A549 (cell line): ENCODE results near the gene SLCO4C1. TPM values are rescaled to one million over a fixed set of nuclear protein-coding genes. Genes with fewer than 3 reads are reported as not detected.

Experiments
- ATAC-seq, 2 experiments: fragments of 200-7000 bp in 1 of 2; fragments of >200 bp in 1 of 2; cut with Nextera tagmentation in 1 of 2; cut with Tn5 transposase in 1 of 2; 3 replicates each; pipeline versions ENCODE4 v1.8.0 to v1.9.1; 2018 to 2020; ENCODE audit warnings: mild to moderate bottlenecking in 1 of 2, moderate library complexity in 1 of 2
- CTCF ChIA-PET: fragments of 300-600 bp; sonication (Branson Sonifier 250); formaldehyde crosslinking; extraction: SDS; loops from one replicate; lab custom pipeline; 2021; ENCODE audit warnings: antibody characterized with exemption, inconsistent platforms; lab: Yijun Ruan, JAX
- POLR2A ChIA-PET: fragments of 350-600 bp; formaldehyde crosslinking; extraction: SDS; loops from one replicate; lab custom pipeline; 2021; ENCODE audit warnings: antibody characterized with exemption, inconsistent platforms; lab: Yijun Ruan, JAX
- DNase-seq, 2 experiments: peaks; one replicate each; pipeline versions ENCODE4 v3.0.0 to v3.0.0-alpha.2; 2011 to 2016; ENCODE audit warnings: low read depth in 1 of 2, low spot score in 1 of 2
- FAIRE-seq: peaks from 2 replicates; lab custom pipeline; 2011; peaks lifted over from hg19 to GRCh38; lab: Jason Lieb, UNC
- H3K27ac ChIP-seq, 2 experiments: fragments of >200 bp; sonication (Bioruptor Twin); formaldehyde crosslinking; 3 replicates each; pipeline ENCODE4 v1.5.1; 2016 to 2017
- H3K4me1 ChIP-seq: fragments of >200 bp; sonication (Bioruptor Twin); formaldehyde crosslinking; 3 replicates; pipeline ENCODE4 v1.6.1; 2016
- H3K4me2 ChIP-seq: fragments of >200 bp; sonication (Bioruptor Twin); formaldehyde crosslinking; 3 replicates; pipeline ENCODE4 v1.6.1; 2016
- H3K4me3 ChIP-seq: fragments of >200 bp; sonication (Bioruptor Twin); formaldehyde crosslinking; 3 replicates; pipeline ENCODE4 v1.5.1; 2016
- H3K9me3 ChIP-seq: fragments of >200 bp; sonication (Bioruptor Twin); formaldehyde crosslinking; 3 replicates; pipeline ENCODE4 v1.6.1; 2016
- BCL3 ChIP-seq: fragments of >200 bp; sonication (Bioruptor Twin); formaldehyde crosslinking; IDR thresholded peaks from 3 replicates; pipeline ENCODE4 v1.6.1; 2016
- BHLHE40 ChIP-seq: IDR thresholded peaks from 2 replicates; pipeline ENCODE4 v1.6.1; 2012; ENCODE audit warnings: low read depth, low read length, inconsistent platforms
- CBX2 ChIP-seq: fragments of 200-600 bp; sonication (generic); IDR thresholded peaks from 2 replicates; pipeline ENCODE4 v1.6.1; 2016; ENCODE audit warnings: low read depth, mild to moderate bottlenecking, borderline replicate concordance
- CHD2 ChIP-seq: fragments of 150-350 bp; IDR thresholded peaks from 2 replicates; pipeline ENCODE4 v1.6.1; 2014; ENCODE audit warnings: low read length; ENCODE audit not compliant: partially characterized antibody
- CHD4 ChIP-seq: fragments of 200-600 bp; sonication (generic); IDR thresholded peaks from 2 replicates; pipeline ENCODE4 v1.6.1; 2016; ENCODE audit warnings: antibody characterized with exemption, mild to moderate bottlenecking, borderline replicate concordance
- E2F6 ChIP-seq: IDR thresholded peaks from 2 replicates; pipeline ENCODE4 v1.6.1; 2012; ENCODE audit warnings: low read depth, borderline replicate concordance
- ELK1 ChIP-seq: fragments of 150-350 bp; IDR thresholded peaks from 2 replicates; pipeline ENCODE4 v1.6.1; 2014; ENCODE audit warnings: low read depth, mild to moderate bottlenecking, low read length
- FOSB ChIP-seq: fragments of 250-450 bp; sonication (Bioruptor Pico); IDR thresholded peaks from 2 replicates; pipeline ENCODE4 v1.5.0; 2020; ENCODE audit warnings: mild to moderate bottlenecking, moderate library complexity
- FOXS1 ChIP-seq: fragments of 250-450 bp; sonication (Bioruptor Pico); IDR thresholded peaks from 2 replicates; pipeline ENCODE4 v1.5.0; 2020; ENCODE audit warnings: mild to moderate bottlenecking, moderate library complexity
- GATA3 ChIP-seq: IDR thresholded peaks from 2 replicates; pipeline ENCODE4 v1.6.1; 2012; ENCODE audit warnings: borderline replicate concordance
- HDAC2 ChIP-seq: fragments of 200-600 bp; sonication (generic); IDR thresholded peaks from 2 replicates; pipeline ENCODE4 v1.6.1; 2016
- HES2 ChIP-seq: fragments of >200 bp; sonication (Bioruptor Twin); formaldehyde crosslinking; IDR thresholded peaks from 2 replicates; pipeline ENCODE4 v1.6.1; 2016
- HMGXB4 ChIP-seq: fragments of 250-450 bp; sonication (Bioruptor Pico); IDR thresholded peaks from 2 replicates; pipeline ENCODE4 v1.5.0; 2021; ENCODE audit warnings: mild to moderate bottlenecking, moderate library complexity, borderline replicate concordance
- HOXA7 ChIP-seq: fragments of 250-450 bp; sonication (Bioruptor Pico); IDR thresholded peaks from 2 replicates; pipeline ENCODE4 v1.5.0; 2020; ENCODE audit warnings: mild to moderate bottlenecking, moderate library complexity
- JUN ChIP-seq, 2 experiments: fragments of >200 bp; sonication (Bioruptor Twin); formaldehyde crosslinking; IDR thresholded peaks; 2 replicates in 1 of 2; 3 replicates in 1 of 2; pipeline ENCODE4 v1.6.1; 2016 to 2017
- MAFK ChIP-seq: fragments of 450-650 bp; IDR thresholded peaks from 2 replicates; pipeline ENCODE4 v1.6.1; 2014; ENCODE audit not compliant: partially characterized antibody
- MYC ChIP-seq: IDR thresholded peaks from 2 replicates; pipeline ENCODE4 v1.6.1; 2012; ENCODE audit warnings: mild to moderate bottlenecking, inconsistent platforms, low read length, improper control_type of control experiment, borderline replicate concordance
- NPAS2 ChIP-seq: fragments of 250-450 bp; sonication (Bioruptor Pico); IDR thresholded peaks from 2 replicates; pipeline ENCODE4 v1.8.0; 2022; ENCODE audit warnings: mild to moderate bottlenecking, moderate library complexity, borderline replicate concordance
- RAD21 ChIP-seq, 2 experiments: fragments of >200 bp in 1 of 2; sonication (Bioruptor Twin) in 1 of 2; formaldehyde crosslinking in 1 of 2; IDR thresholded peaks in 1 of 2; conservative IDR thresholded peaks in 1 of 2; 2 replicates in 1 of 2; 3 replicates in 1 of 2; pipeline ENCODE4 v1.6.1; 2012 to 2018; ENCODE audit warnings: inconsistent platforms in 1 of 2
- RFX5 ChIP-seq: fragments of 450-650 bp; IDR thresholded peaks from 2 replicates; pipeline ENCODE4 v1.7.1; 2014; ENCODE audit warnings: antibody characterized with exemption, mild to moderate bottlenecking, moderate library complexity
- RNF2 ChIP-seq: fragments of 200-600 bp; sonication (generic); IDR thresholded peaks from 2 replicates; pipeline ENCODE4 v1.6.1; 2016; ENCODE audit warnings: low read depth, mild to moderate bottlenecking, antibody characterized with exemption, moderate library complexity, borderline replicate concordance
- SMC3 ChIP-seq: fragments of >200 bp; sonication (Bioruptor Twin); formaldehyde crosslinking; IDR thresholded peaks from 3 replicates; pipeline ENCODE4 v1.6.1; 2018; ENCODE audit warnings: inconsistent platforms
- ZFP36 ChIP-seq: fragments of 450-650 bp; IDR thresholded peaks from 2 replicates; pipeline ENCODE4 v1.6.1; 2014; ENCODE audit warnings: borderline replicate concordance; ENCODE audit not compliant: partially characterized antibody
- ZNF302 ChIP-seq: fragments of 250-450 bp; sonication (Bioruptor Pico); IDR thresholded peaks from 2 replicates; pipeline ENCODE4 v1.9.0; 2021; ENCODE audit warnings: inconsistent platforms, mild to moderate bottlenecking, moderate library complexity
- WGBS: methylation state at CpG from one replicate; pipeline ENCODE4 v1.1.6; 2017; ENCODE audit errors: missing lambda C conversion rate; 5-methylcytosine and 5-hydroxymethylcytosine counted together
- polyA plus RNA-seq, 4 experiments: library from polyadenylated mRNA; depleted of rRNA in 3 of 4; stranded (reverse); fragments of >200 nt; fragmentation: RNase III in 1 of 4; extraction: RNeasy Plus Mini Kit Qiagen cat#74134 plus additional on column Dnase treatment in 1 of 4; gene quantifications; 2 replicates in 3 of 4; 3 replicates in 1 of 4; pipeline ENCODE4 v1.2.3, GENCODE V29; 2011 to 2017

Gene SLCO4C1
- polyA plus RNA-seq, 2 of the 4 experiments (the other 2 are of a cell fraction): 0.06 to 0.10 TPM

GRCh38 chr5:102200861-102201260 lies 95.2 kb downstream of the SLCO4C1 start:
- H3K27ac ChIP-seq: no peak overlapping the region
- H3K4me2 ChIP-seq: no peak overlapping the region
- no peak overlapping the region for H3K4me3 ChIP-seq
- H3K9me3 ChIP-seq: no peaks in the 10 kb centered on the region
- WGBS: 6% methylated on average over 3 of the region's 3 CpGs
- no peaks in the 10 kb centered on the region for H3K4me1 ChIP-seq
- TF ChIP-seq CHD2 (no peak), JUN (IDR thresholded peaks at IDR 0.05) (no peak), HOXA7 (no peak), FOXS1 (no peak), SMC3 (no peak), E2F6 (no peak), HMGXB4 (CRISPR knock-in tag) (no peak), MYC (no peak)
- ChIA-PET POLR2A (no interaction called here), CTCF (no interaction called here)
- FAIRE-seq (no peak), ATAC-seq (no peak), DNase-seq (no peak)

GRCh38 chr5:102196481-102196880 lies 99.6 kb downstream of the SLCO4C1 start:
- ChIA-PET CTCF (no interaction called here), POLR2A (no interaction called here)
- WGBS: 39% methylated on average over 8 of the region's 8 CpGs
- no peak for FAIRE-seq
- TF ChIP-seq BHLHE40 (no peak), GATA3 (no peak), ELK1 (no peak), HMGXB4 (CRISPR knock-in tag) (no peak), RAD21 (conservative IDR thresholded peaks at IDR 0.05 in 1 of 2, IDR thresholded peaks at IDR 0.05 in 1 of 2) (no peak), FOSB (CRISPR knock-in tag) (no peak), NPAS2 (CRISPR knock-in tag) (no peak), CBX2 (no peak), ZNF302 (CRISPR knock-in tag) (no peak), HES2 (no peak), CHD4 (no peak), MAFK (no peak), HDAC2 (no peak), RFX5 (no peak), RNF2 (no peak), BCL3 (no peak), ZFP36 (no peak)
- TF ChIP-seq, all 56 proteins: peak for 0
- DNase-seq (no peak), ATAC-seq (no peak)
- H3K4me1 ChIP-seq: no peaks in the 10 kb centered on the region
- no peaks in the 10 kb centered on the region for H3K9me3 ChIP-seq
- H3K27ac ChIP-seq: no peak overlapping the region
- no peak overlapping the region for H3K4me3 ChIP-seq
- no peak overlapping the region for H3K4me2 ChIP-seq
